Inflammatory macrophage treated with lipopolysaccharide for 4 hours (primary cell): ENCODE measurements around the gene CTIF.

Experiments
- DNase-seq: peaks from one replicate; pipeline ENCODE4 v3.0.0-alpha.2; 2020

CTIF gene

DNA sequence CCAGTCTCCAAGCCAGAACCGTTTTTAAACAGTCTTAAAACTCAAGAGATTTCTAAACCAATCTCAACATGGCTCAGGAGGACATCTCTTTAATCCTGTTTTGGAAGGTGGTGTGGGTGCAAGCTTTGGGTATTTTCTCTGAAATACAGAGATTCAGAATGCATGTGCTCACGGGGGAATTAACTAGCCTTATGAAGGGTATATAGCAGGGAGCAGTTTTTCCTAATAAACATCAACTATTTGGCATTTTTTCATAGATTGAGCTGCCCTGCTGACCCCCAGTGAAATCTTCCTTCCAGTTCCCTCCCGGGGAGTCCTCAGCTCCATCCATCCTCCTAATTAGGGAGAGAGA is 289.3 kb downstream of the CTIF start:
- DNase-seq = no peak

DNA sequence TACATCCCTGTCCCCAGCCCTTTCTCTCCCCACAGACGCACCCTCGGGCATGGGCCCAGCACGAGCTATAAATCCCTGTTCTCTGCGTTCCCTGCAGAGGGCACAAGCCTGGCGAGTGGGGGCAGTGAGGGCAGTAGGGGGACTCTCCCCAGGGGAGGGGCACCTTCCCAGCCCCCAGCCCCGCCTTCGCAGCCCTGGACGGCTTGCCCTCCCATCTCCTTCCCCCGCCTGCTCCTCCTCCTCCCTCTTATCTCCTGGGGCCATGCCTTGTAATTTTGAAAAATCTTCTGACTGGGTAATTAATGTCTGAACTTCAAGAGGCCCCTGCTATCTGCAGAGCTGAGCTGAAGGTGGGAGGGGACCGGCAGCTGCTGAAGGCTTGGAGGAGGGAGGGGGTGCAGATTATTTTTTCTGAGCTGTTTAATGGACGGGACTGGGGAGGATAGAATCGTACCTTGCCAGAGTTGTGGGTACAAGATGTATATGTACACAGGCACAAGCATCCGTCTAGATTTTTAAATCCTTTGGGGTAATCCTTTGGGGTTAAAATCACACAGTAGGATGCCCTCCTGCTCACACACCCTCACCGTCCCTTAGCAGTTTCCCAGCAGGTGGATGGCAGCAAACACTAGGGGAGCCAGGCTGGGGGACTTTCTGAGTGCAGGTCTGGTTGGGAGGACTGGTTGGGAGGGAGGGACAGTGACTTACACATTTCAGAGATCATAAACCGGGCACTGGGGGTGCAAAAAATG is 290.0 kb downstream of the CTIF start:
- DNase-seq = no peak

DNA sequence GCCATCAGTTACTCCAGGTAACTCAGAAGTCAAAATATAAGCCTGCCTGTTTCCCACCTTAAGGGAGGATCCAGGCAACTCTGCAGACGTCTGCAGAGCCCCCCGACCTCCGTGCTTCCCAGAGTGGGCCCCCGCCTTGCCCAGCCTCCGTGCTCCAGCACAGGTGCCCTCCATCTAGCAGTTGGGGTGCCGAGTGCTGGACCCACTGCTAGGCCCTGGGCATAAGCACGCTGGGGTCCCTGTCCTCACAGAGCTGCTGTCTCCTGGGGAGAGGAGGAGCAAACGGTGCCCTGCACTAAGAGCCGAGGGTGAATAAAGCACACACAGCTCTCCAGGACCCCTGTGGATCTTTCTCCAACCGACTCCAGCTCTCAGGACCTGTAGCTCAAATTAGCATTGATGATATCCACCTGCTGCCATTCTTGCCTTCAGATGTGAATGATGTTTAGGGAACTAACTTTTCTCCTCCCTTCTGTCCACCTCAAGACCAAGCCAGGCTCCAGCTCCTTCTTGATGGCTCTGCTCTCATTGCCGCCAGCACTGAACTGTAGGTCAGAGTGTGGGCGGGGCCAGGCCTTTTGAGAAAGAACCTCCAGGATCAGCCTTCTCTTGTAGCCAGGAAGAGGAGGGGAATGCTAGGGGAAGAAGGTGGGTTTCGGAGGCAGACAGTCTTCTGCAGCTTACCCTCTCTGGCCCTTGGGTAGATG is 290.8 kb downstream of the CTIF start:
- DNase-seq = no peak

DNA sequence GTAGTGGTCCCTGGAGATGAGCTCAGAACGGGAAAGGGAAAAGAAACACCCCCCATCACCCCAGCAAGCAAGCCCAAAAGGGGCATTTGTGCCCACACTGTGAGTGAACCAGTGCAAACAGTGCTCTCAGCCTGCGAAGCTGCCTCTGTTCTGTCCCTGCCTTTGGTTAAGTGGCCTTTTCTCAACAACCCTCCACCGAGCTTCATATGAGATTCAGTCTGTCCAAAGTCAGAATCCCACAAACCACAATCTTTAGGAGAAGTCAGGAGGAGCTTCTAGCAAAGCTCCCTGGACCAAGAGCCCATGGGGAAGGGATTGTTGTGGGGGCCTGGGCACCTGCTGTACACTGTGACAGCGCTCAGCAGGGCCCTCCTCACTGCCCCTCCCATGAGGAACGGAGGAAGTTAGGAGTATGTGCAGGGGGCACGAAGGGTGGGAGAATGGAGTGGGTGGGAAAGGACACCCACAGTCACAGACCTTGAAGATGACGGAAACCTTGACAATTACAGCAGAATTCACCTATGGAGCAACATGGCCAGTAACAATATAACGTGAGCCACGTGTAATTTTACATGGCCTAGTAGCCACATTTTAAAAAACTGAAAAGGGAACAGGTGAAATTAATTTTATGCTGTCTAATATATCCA is 292.4 kb downstream of the CTIF start:
- no peak for DNase-seq

DNA sequence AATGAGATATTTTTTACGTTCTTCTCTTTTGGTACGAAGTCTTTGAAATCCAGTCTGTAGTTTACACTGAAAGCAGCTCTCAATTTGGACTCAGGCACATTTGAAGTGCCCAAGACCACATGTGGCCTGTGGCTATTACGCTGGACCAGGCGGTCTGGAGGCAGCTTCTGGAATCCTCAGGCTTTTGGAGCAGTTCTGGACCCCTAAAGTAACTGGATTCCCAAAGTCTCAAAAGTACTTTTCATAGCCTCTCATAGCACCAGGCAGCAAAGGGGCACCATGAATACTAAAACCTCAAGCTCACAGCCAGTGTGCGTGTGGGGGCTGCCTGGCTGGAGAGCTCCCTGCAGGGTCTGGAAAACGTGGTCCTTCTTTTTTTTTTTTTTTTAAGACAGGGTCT is 293.0 kb downstream of the CTIF start:
- no peak for DNase-seq

DNA sequence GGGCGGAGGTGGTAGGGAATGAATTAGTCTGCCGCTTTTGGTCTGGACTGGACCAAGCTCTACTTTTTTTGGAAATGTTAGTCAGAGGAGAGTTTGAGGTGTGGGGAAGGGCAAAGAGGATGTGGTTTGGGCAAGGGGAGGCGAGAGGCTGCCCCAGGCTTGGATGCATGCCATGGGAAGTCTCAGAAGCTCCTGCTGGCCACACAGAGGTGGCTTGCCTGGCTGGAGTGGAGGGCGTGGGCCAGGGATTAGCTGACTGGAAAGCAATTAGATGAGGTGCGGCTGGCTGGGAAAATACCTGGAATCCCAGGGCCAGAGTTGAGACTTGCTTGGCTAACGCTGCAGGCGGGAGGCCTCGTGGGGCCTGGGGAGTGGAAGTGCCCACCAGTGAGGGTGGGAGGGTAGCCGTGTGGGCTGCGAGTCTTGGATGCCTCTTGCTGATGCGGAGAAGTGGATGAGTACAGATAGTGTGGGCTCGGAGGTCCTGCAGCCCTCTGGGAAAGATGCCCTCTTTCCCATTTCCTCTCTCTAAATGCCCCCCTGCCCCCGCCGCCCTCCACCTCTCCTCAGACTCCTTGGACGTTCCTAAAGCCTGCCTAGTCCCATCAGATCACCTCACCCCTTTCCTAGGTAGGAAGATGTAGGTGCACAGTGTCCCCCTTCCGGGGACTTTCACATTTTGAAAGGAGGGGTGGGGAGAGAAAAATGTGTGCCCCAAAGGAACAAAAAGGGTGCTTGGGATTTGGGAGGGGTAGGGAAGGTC is 294.3 kb downstream of the CTIF start:
- DNase-seq = peak; percentile 59

DNA sequence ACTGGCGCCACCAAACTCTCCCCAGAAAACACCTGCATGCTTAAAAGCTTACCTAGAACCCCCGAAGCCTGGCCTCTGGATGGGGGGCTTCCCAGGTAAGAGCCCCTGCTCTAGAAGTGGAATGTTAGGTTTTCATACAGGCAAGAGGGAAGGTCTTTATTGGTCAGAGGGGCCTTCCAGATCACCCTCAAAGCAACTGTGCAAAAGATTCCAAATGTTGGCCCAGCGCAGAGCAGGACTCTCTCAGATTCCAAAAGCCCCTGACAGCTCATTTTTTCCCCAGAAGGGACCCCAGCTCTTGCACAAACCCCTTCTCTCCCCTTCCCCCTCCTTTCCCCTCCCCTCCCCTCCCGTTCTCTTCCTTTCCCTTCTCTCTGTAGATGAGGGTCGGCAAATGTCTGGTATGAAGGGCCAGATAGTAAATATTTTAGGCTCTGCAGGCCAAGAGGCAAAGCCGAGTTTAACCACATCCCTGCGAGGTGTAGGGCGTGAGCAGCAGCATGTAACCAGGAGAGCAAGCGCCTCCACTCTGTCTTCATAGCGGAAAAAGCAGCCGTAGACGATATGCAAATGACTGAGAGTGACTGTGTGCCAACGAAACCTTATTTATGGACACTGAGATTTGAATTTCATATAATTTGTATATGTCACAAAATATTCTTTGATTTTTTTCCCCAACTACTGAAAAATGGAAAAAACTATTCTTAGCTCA is 295.0 kb downstream of the CTIF start:
- DNase-seq = peak; percentile 83

DNA sequence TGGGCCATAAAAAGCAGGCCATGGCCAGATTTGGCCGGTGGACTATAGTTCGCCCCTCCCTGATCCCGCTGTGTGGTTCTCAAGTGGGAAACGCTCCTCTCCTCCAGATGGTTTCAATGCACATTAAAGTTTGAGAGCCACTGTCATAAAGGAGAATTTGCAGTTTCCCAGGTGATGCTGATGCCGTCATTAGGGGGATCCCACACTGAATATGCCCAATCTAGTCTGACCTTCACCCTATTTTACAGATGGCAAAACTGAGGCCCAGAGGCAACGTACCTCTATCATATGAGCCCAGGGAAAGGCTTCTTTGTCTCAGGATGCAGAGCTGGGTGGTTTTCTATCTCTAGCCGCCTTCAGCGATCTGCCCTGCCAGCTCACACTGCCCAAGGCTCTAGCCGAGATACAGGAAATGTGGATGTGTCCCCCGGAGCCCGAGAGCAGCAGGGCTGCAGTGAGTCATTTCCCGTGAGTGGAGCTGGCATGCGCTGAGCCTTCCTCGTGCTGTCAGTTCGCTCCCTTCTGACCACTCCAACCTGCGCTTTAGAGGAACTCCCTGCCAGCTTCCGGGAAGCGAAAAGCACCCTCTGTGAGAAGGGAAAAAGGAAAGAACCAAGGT is 295.7 kb downstream of the CTIF start:
- peak; percentile 97 for DNase-seq

DNA sequence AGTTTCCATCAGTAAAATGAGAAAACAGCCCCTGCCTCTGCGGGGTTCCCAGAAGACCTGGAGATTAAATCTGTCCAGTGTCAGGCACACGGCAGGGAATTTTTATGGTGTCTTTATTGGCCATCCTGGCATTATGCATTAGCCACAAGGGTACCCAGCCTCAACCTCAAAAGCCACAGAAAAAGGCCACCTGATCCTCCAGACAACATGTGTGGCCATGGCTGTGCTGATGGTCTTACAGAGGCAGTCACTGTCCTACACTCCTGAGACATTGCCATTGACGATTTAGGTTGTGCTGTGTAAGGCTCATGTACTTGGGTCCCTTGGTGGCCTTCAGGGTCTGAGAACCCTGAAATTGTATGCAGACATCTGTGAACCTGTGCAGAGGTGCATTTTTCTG is 296.3 kb downstream of the CTIF start:
- DNase-seq = no peak

DNA sequence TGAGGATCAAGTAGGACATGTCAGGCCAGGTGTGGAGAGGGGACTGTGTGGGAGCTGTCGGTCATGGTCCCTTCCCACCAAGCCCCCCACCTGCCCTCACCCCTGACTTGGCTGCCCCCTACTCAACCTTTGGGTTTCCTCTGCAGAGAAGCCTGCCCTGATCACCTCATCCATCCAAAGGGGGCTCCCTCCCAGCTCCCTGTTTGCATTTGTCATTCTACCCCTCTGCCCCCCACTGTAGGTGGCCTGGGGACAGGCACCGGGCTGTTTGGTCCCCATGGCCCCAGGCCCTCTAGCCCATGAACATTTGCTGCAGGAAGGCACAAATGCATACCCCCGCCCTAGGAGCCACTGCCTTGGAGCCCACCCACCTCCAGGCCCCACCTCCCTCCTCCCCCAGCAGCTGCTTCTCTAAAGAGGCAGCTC is 296.9 kb downstream of the CTIF start:
- no peak for DNase-seq

DNA sequence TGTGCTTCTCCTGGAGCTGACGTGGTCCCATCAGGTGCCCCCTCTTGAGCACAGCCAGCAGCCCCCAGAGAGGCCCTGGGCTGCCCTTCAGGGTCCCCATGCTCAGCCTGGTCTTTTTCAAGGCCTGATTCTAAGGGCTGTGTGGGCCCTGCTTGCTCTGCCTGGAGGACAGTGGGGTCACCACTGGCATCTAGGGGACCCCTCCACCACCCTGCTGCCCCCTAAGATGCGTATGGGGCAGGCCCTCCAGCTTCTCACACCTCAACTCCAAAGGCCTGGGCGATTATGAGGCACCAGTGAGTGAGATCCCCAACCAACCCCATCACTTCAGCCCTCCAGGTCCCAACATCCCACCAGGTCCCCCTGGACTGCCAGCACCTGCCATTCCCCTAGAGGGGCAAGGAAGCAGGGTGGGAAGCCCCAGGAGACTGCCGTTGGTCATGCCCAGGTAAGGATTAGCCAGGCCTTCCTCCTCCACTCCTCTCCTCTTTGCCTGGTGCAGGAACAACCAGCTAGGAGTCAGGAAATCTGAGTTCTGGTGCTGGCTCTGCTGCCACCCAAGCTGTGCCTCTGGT is 297.5 kb downstream of the CTIF start:
- no peak for DNase-seq

DNA sequence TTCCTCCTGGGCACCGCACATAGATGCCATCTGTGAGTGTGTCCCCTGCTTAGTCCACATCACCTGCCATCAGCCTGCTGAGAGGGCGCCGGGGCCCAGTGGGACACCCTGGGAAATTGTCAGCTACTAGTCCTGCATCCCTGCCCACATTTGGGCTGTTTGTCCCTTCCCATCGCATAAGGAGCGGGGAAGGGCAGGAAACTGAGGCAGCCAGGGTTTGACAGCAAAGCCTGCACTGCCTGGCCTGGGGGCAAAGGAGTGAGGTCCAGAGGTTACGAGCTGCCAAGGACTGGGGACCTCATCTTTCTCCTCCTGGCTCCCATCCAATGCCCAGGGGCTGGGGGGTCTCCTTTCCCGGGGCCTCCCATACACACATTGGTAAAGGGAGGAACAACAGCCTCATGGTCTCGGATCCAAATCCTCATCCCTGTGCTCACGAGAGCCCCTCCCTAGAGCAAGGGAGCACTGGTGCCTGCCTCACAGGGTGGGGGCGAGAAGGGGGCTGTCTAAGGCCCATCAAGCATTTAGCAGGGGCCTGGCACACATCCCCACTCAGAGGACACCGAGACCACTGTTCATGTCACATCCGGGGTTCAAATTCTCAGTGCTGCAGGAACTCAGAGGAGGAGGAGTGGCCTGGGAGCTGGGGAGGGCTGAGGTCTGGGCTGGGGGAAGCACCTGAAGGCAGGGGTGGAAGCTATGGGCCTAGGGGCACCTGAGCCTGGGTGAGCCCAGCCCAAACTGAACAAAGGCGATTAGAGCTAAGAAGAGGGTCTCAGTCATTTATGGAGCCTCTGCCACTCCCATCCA is 298.2 kb downstream of the CTIF start:
- no peak for DNase-seq

DNA sequence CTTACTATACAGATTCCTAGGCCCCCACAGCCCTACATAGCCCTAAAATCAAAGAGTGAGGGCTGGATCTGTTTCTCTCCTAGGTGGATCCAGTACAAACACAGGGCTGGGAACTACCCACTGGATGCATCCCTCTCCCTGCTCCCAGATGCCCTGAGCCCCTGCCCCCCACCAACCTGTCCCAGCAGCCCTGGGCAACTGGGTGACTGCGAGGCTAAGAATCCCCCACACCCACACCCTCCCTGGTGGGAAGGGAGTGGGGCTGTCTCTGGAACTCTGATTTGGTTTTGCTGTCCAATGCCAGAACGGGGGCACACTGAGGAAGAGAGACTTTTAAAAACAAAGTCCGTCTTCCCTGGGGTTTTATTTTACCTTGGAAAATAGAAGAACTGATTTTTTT is 298.8 kb downstream of the CTIF start:
- no peak for DNase-seq

DNA sequence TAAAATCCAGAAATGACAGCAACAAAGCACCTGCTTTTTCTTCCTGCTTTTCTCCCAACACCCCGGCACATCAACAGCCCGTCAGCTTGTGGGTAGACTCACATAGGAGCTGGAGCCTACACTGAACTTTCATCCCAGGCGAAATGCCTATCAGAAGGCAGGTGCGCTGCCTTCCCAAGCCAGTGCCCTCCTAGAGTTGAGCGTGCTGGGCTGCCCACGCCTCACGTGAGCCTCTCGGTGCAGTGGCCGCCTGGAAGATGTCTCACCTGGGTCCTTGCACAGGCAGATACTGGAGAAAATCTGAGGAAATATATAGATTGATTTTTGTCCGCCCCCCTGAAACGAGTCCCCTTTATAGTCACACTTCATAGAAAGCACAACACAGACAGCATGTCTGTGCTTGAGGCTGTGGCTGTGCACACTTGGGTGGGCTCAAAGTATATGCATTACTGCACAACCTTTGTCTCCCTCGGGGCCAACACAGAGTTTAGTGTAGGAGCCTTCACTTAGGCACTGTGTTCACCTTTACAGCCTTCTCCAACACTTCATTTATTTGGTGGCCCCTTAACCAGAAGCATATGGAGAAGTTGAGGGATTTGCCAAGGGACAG is 299.4 kb downstream of the CTIF start:
- DNase-seq = no peak

DNA sequence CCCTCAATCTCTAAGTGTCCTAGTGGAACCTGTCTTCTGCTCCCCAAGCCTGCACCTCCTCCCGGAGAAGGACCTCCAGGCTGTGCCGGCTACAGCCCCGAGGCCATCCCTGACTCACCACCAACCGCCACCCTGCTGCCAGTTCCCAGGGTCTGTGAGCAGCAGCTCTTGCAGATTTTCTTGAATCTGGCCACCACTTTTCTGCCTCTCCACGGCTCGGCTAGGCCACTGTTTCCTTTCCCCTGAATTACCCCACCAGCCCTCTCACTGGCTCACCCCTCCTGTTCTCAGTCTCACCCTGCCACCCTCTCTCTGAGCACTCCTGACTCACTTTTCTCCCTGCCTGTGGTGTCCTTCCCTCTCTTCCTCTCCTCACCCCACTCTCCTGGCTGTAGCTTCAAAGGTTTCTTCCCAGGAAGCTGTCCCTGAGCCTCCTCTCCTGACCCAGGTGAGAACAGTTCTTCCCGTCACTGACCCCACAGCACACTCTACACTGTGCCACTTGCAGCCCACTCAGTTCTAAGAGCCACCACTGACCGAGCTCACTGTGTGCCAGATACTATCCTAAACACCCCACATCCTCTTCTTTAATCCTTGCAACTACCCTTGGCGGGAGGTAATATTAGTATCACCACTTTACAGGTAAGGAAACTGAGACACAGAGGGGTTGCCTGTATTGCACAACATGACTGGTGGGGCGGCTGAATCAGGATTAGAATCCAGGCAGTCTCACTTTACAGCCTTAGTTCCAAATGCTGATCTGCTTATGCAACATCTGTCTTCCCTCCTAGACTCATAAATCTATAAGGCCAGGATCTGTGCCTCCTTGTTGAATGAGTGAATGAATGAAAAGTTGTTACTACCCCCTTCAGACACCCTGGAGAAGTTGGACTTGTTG is 300.3 kb downstream of the CTIF start:
- DNase-seq = peak; percentile 35

DNA sequence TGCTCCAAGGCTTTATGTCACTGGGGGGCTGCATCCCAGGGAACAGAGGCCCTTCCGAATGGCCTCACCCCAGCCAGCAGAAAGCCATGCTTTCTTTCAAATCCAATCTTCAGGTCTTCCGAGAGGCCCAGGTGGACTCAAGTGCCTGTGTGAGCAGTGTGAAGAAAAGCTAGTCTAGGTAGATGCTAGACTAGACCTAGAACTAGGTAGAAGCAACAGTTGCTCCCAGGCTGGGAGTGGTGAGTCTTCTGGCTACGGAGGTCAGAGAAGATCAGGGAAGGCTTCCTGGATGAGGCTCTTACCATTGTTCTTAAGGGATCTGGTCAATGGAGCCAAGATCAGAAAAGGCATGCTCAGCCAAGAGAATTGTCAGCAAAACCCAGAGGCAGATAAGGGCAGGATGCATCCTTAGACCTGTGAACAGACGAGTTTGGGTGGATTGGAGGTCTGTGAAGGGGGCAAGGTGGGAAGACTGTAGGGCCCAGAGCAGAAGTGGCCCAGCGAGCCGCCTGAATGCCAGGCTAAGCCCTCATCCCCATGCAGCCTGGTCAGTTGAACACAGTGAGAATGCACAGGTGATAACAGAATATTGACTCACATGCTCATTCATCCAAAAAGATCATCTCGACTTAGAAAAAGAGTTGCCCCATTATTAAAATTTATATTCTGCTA is 301.1 kb downstream of the CTIF start:
- no peak for DNase-seq

DNA sequence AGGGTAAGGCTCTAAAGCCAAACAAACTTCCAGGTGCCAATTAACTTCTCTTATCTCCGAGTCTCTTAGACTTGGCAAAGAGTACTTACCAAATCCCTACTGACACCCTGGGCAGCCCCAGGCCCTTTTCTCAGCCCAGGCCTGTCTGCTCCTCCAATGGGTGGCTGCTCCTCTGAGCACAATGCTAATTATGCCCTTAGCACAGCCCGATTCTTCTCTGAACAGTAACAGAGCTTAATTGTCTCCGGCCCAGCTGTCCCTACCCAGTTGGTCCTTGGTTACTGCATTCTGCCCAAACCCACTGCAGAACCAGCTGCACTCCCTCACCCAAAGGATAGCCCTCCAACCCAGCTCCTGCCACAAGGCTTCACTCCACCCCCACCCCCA is 301.7 kb downstream of the CTIF start:
- DNase-seq = no peak

DNA sequence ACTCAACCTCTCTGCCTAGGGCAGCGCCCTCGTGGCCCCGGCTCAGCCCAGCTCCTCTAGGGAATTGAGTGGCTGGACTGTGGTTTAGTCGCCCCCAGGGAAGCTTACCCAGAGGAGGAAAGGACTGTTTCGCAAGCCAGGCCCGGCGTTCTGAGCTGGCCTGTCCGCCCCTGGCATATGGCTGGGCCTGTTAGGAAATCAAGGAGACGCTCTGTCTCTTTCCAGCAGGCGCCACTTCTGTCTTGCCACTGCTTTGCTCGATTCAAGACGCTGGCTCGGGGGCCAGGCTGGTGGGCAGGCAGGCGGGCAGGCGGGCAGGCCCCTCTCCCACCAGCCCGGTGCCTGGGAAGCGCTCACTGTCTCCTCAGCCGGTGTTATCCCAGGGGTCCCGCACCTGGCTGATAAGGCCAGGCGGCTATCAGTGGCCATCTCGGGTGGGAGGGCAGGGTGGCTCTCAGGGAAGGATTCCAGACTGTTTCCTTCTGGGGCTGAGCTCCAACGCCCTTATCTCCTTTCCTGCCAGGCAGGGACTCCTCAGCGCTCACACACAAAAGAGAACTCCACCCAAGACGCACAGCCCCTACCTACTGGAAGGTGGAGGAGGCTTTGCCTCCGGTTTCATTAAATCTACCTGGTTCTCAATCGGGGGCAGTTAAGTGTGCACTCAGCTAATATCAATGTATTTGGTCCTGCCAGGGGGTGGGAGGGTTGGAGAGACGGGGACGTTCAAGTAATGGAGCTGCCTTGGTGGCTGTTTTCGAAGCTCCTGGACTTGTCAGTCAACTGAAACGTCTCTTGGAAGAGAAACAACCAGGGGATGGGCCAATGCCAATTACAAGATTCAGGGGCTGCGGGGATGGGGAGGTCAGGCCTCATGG is 302.8 kb downstream of the CTIF start:
- DNase-seq = peak; percentile 92
